Stimulated activated CD4-positive, alpha-beta T cell treated with anti-CD3 and anti-CD28 coated beads, Interleukin-15, amount 100 ng/mL, for 1 hour (primary cell): Measurements from ENCODE around the gene PABPN1L.

ENCODE experiments used
- DNase-seq, 2 donors: peaks; one replicate each; pipeline ENCODE4 v3.0.0-alpha.2; 2020; ENCODE audit warnings: low read depth in 1 of 2, low spot score in 1 of 2

PABPN1L gene

DNA sequence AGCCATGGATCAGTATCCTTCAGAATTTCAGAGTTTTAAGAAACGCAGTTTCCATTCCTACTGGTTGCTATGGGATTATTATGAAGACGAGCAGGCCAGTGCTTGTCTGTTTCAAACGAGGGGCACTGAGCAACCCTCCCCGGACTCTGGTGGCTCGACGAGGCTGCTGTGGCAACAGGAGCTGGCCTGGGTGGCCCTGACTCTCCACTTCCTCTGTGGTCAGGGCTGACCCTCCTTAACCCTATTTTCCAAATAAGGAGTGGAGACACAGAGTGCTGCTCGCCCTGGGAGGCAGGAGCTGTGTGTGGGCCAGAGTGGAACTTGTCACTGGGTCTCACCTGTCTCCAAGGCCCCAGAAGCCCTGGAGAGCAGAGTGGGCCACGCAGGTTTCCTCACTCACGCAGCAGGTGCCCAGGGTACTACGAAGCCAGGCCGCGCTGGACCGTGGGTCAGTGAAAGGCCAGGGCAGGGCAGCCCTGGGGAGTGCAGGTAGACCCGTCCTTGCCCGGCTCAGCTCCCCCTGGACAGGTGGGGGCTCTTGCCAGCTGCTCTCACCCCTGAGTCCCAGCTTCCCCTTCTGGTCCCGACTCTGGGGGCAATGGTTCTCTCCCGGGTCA, 13.0 kb downstream of the PABPN1L start:
- DNase-seq, result no peak

- no peak for DNase-seq
These were observed 14.8 kb downstream of the PABPN1L start for GRCh38 chr16:88851616-88852015.

DNA sequence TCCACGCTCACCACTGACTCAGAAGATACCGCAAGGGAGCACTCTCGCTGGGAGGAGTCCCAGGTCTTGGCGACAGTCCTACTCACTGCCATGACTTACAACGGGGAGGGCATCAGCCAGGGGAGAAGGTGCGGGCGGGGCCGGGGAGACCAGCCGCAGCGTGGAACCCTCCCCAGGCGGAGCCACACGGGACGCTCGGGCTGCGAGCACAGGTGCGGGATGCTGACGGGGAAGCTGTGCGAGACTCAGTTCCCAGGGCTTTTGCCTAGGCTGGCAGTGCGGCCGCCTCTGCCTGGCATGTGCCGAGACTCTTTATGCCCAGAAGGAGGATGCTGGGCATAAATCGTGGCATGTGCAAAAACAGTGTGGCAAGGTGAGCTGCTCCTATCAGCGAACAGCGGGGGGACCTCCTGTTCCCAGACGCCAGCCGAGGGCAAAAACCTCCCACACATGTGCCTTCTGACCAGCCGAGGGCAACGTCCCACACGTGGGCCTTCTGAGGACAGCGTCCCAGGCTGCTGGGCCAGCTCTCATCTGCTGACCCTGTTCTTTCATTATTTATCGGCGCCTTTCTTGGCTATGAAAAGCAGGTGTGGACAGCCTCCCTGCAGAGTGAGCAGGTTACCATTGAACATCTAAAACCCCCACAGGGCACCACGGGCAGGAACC, 15.8 kb downstream of the PABPN1L start:
- DNase-seq, result no peak

GRCh38 chr16:88848557-88848956, 17.9 kb downstream of the PABPN1L start:
- DNase-seq, result no peak

- no peak for DNase-seq
These were observed 18.8 kb downstream of the PABPN1L start for GRCh38 chr16:88847654-88848053.

GRCh38 chr16:88846088-88846487, 20.4 kb downstream of the PABPN1L start:
- no peak for DNase-seq

- DNase-seq, result no peak
These were observed 21.9 kb downstream of the PABPN1L start for GRCh38 chr16:88844419-88845036.

GRCh38 chr16:88843256-88843655, 23.2 kb downstream of the PABPN1L start:
- DNase-seq, result no peak

GRCh38 chr16:88842806-88843205, 23.7 kb downstream of the PABPN1L start:
- no peak for DNase-seq

DNA sequence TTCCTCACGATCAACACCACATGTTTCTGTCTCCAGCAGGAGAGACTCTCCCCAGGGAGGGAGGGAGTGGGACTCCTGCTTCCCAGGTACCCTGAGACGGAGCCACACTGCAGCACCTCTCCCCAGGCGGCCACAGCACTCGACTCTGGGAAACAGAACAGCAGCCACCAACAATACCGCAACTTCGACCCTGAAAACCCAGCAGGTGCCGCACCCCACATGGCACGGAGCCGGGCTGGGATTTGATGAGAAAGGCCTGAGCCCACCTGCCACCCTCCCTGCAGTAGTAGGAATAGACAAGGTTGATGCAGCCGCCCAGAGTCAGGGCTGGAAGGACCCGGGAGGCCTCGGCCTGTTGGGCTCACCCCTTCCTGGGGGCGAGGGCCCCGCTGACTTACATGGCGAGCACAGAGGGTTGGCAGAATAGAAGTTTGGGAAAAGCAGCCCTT, 24.1 kb downstream of the PABPN1L start:
- no peak for DNase-seq

GRCh38 chr16:88841521-88842307, 24.7 kb downstream of the PABPN1L start:
- no peak for DNase-seq

- DNase-seq, result no peak
These were observed 25.8 kb downstream of the PABPN1L start for GRCh38 chr16:88840600-88841215.

DNA sequence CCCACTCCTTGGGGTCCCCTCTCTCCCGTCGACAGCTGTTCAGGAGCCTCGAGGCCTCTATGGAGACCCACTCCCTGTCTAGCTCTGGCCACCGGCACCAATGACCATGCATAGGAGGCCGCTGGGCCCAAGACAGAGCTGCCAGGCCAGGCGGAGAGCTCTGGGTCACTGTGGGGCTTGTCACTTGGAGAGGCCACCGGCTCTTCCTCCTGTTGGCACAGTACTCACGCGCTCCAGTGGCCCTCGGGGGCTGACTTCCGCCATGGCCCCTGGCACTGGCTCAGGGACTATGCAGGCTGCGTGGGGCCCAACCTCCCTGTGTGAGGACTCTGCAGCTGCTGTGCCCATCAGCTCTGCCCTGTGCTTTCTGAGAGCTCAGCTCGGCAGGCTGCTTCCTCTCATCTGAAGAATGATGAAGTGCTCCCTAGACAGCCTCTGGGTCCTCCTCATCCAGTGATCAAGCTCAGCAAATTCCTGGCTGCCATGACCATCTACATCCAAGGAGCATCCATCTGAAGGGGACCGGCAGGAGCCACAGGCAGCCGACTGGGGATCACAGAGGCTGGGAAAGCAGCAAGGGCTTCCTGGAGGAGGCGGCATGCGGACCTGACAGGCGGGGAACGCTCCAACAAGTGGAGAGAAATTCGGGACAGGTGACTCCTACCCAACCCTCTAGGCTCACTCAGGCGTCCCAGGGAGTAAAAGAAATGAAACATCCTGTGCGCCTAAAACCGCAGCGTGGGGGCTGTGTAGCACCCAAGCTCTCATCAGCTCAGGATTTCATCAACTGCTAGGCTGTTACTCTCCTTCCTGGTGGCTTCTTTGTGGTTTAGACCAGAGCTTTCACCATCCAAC, 26.5 kb downstream of the PABPN1L start:
- no peak for DNase-seq

DNA sequence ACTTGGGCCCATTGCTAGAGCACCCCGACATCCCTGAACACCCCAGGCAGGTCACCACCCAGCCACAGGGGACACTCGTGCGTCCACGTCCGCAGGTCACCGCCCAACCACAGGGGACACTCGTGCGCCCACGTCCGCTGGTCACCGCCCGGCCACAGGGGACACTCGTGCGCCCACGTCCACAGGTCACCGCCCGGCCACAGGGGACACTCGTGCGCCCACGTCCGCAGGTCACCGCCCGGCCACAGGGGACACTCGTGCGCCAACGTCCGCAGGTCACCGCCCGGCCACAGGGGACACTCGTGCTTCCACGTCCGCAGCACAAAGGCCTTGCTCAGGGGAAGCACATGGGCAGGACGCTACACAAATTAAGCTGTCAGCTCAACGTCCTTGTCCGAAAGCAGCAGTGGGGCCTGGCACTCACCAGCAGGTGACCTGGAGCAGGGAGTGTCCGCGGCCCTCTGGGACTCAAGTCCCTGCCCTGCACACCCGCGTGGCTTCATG, 27.4 kb downstream of the PABPN1L start:
- no peak for DNase-seq

DNA sequence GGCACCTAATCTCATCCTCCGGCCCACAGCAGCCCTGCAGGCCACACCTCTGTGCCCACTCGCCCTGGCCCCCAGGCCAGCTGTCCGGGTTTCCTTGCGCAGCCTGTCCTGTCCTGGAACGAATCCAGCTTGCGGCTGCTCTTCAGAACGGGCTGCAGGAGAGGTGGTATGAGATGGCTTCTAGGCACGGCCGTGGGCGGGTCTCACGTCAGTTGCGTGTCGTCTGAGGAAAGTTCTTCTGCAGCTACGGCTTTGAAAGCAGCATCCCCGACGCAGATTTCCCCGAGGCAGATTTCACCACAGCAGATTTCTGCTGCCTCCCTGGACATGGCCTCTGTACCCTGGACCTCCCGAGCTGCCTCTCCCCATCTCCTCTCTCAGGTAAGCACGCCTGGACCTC, 27.9 kb downstream of the PABPN1L start:
- no peak for DNase-seq

DNA sequence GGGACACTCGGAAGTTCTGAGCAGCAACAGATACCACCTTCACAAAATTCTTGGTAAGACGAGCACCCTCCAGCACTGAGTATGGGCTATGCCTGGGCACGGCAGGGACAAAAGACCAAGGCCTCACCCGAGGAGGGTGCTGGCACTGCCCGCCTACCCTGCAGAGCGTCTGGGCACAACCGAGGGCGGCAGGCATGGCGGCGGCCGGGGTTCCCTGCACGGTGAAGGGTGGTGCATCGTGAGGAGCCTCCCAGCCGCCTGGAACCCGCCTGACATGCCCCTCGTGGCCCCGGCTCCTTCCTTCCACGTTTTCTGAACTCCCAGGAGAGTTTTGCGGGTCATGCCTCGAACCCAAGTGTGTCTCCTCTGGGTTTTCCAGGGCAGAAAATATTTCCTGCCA, 28.7 kb downstream of the PABPN1L start:
- no peak for DNase-seq

DNA sequence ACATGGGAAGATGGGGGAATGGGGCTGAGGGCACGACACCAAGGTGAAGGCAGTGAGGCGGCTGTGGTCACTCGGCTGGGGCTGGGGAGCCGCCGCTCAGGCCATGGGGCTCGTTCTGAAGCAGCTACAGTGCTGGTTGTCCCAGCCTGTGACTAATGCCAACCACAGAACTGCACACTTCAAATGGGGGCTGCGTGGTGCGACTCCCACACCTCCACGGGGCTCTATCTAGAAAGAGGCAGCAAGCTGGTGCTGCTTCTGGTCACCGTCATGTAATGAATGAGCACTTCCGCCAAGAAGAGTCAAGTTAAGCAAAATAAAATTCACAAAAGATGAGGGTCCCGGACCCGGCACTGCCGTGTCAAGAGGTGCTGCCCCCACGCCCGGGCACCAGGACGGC, 29.7 kb downstream of the PABPN1L start:
- DNase-seq, result no peak

DNA sequence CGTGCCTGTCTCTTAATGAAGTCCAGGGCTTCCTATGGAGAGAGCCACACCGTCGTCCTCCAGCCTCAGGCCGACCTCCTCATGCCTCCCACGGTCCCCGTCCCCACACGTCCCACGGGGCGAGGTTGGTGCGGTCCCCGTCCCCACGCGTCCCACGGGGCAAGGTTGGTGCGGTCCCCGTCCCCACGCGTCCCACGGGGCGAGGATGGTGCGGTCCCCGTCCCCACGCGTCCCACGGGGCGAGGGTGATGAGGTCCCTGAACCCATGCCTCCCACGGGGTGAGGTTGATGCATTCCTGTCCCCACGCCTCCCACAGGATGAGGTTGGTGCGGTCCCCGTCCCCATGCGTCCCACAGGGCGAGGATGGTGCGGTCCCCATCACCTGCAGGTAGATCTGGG, 30.6 kb downstream of the PABPN1L start:
- DNase-seq, result no peak

GRCh38 chr16:88835383-88835782, 31.1 kb downstream of the PABPN1L start:
- DNase-seq, result no peak

- DNase-seq, result no peak
These were observed 31.8 kb downstream of the PABPN1L start for GRCh38 chr16:88834670-88835069.
